HepG2 (cell line): ENCODE results near the gene PRSS16. TPM values are rescaled to one million over a fixed set of nuclear protein-coding genes. Genes with fewer than 3 reads are reported as not detected.

Experiments
- ATF7-NPFF ChIP-seq: sonication (generic); formaldehyde crosslinking; IDR thresholded peaks from 2 replicates; pipeline ENCODE4 v1.8.1; 2023; ENCODE audit warnings: mild to moderate bottlenecking, low read depth, missing genetic modification reagents, moderate library complexity
- BRF2 ChIP-seq: sonication (generic); formaldehyde crosslinking; IDR thresholded peaks from 2 replicates; pipeline ENCODE4 v1.8.1; 2022; ENCODE audit warnings: mild to moderate bottlenecking, missing genetic modification reagents
- CERS6 ChIP-seq: sonication (generic); formaldehyde crosslinking; IDR thresholded peaks from 2 replicates; pipeline ENCODE4 v1.5.0; 2020; ENCODE audit warnings: missing genetic modification reagents
- CSRNP1 ChIP-seq: sonication (generic); formaldehyde crosslinking; IDR thresholded peaks from 2 replicates; pipeline ENCODE4 v1.8.1; 2023; ENCODE audit warnings: mild to moderate bottlenecking, missing genetic modification reagents
- FUBP1 ChIP-seq: sonication (generic); formaldehyde crosslinking; IDR thresholded peaks from 2 replicates; pipeline ENCODE4 v1.5.1; 2020; ENCODE audit warnings: missing genetic modification reagents, mild to moderate bottlenecking, borderline replicate concordance
- GABPB1 ChIP-seq: IDR thresholded peaks from 2 replicates; pipeline ENCODE4 v1.6.1; 2016; ENCODE audit warnings: mild to moderate bottlenecking, missing genetic modification reagents, moderate library complexity, missing compliant biosample characterization
- KMT2B ChIP-seq: IDR thresholded peaks from 2 replicates; pipeline ENCODE4 v1.6.1; 2016; ENCODE audit warnings: missing genetic modification reagents, missing compliant biosample characterization
- NR2F2 ChIP-seq: IDR thresholded peaks from 2 replicates; pipeline ENCODE4 v1.6.1; 2012; ENCODE audit warnings: low read depth, inconsistent platforms, borderline replicate concordance
- RCOR2 ChIP-seq: IDR thresholded peaks from 2 replicates; pipeline ENCODE4 v1.6.1; 2016; ENCODE audit warnings: missing biosample characterization, missing genetic modification reagents
- SKIL ChIP-seq: sonication (generic); formaldehyde crosslinking; IDR thresholded peaks from 2 replicates; pipeline ENCODE4 v1.8.0; 2022; ENCODE audit warnings: missing genetic modification reagents, mild to moderate bottlenecking, moderate library complexity, borderline replicate concordance
- SMAD1 ChIP-seq: sonication (generic); formaldehyde crosslinking; IDR thresholded peaks from 2 replicates; pipeline ENCODE4 v1.4.0; 2020; ENCODE audit warnings: missing genetic modification reagents, low read depth, mild to moderate bottlenecking, borderline replicate concordance
- SNAPC5 ChIP-seq: sonication (generic); formaldehyde crosslinking; IDR thresholded peaks from 2 replicates; pipeline ENCODE4 v1.8.1; 2023; ENCODE audit warnings: mild to moderate bottlenecking, missing genetic modification reagents, borderline replicate concordance
- U2AF2 ChIP-seq: fragments of 200-400 bp; formaldehyde crosslinking; IDR thresholded peaks from 2 replicates; pipeline ENCODE4 v1.6.1; 2017; ENCODE audit warnings: low read depth, mild to moderate bottlenecking, low read length
- ZKSCAN8 ChIP-seq: IDR thresholded peaks from 2 replicates; pipeline ENCODE4 v1.6.1; 2016; ENCODE audit warnings: borderline replicate concordance, missing genetic modification reagents, missing compliant biosample characterization
- ZNF256 ChIP-seq: sonication (generic); formaldehyde crosslinking; conservative IDR thresholded peaks from 2 replicates; pipeline ENCODE4 v1.4.0; 2020; ENCODE audit warnings: missing genetic modification reagents
- ZNF276 ChIP-seq: sonication (generic); formaldehyde crosslinking; IDR thresholded peaks from 2 replicates; pipeline ENCODE4 v1.4.0; 2020; ENCODE audit warnings: mild to moderate bottlenecking, low read depth, missing genetic modification reagents
- ZNF543 ChIP-seq: sonication (generic); formaldehyde crosslinking; IDR thresholded peaks from 2 replicates; pipeline ENCODE4 v1.4.0; 2020; ENCODE audit warnings: mild to moderate bottlenecking, missing genetic modification reagents
- ZSCAN9 ChIP-seq: IDR thresholded peaks from 2 replicates; pipeline ENCODE4 v1.6.1; 2016; ENCODE audit warnings: borderline replicate concordance
- polyA plus RNA-seq, 8 experiments: library from polyadenylated mRNA; depleted of rRNA in 3 of 8; stranded (reverse) in 7 of 8; unstranded in 1 of 8; fragments of >200 nt; fragmentation: Illumina TruSeq in 4 of 8; extraction: Trizol in 4 of 8; gene quantifications; 2 replicates each; pipeline versions ENCODE4 v1.2.1 to v1.2.3, GENCODE V29; 2011 to 2016; ENCODE audit warnings: low read depth in 4 of 8, missing spikeins in 1 of 8, mixed read lengths in 1 of 8; ENCODE audit not compliant: insufficient read depth in 1 of 8
- total RNA-seq, 5 experiments: library from RNA; depleted of rRNA; stranded (reverse); fragments of >200 nt; fragmentation: Illumina TruSeq; extraction: Trizol; gene quantifications; 2 replicates each; pipeline ENCODE4 v1.2.3, GENCODE V29; 2016; ENCODE audit warnings: low read depth in 1 of 5

The PRSS16 gene
- total and polyA plus RNA-seq, 2 of the 13 experiments (the other 11 are each of a cell fraction or from before 2014, with no cell fraction given): not detected

GRCh38 chr6:27295301-27296079, 48.0 kb downstream of the PRSS16 start (continued):
- no peak for TF ChIP-seq SKIL (CRISPR knock-in tag)
- 0 out of 2 replicates have a peak, but pooled peaks have one; percentile 32 for TF ChIP-seq ZNF256 (CRISPR knock-in tag)
- TF ChIP-seq NR2F2: no peak
- TF ChIP-seq ZSCAN9 (CRISPR knock-in tag): 0 out of 2 replicates have a peak, but pooled peaks have one; percentile 44
- TF ChIP-seq ATF7-NPFF: no peak
- no peak for TF ChIP-seq U2AF2
- TF ChIP-seq FUBP1 (CRISPR knock-in tag): no peak
- no peak for TF ChIP-seq SNAPC5 (CRISPR knock-in tag)
- no peak for TF ChIP-seq CSRNP1 (CRISPR knock-in tag)
- no peak for TF ChIP-seq ZNF276 (CRISPR knock-in tag)
- no peak for TF ChIP-seq SMAD1 (CRISPR knock-in tag)
- TF ChIP-seq BRF2 (CRISPR knock-in tag): no peak
- no peak for TF ChIP-seq ZNF543 (CRISPR knock-in tag)
- TF ChIP-seq GABPB1 (CRISPR knock-in tag): peak; percentile 43; the same call in 1 of the 2 replicates
- TF ChIP-seq ZKSCAN8: 0 out of 2 replicates have a peak, but pooled peaks have one; percentile 48
- 0 out of 2 replicates have a peak, but pooled peaks have one; percentile 13 for TF ChIP-seq KMT2B (CRISPR knock-in tag)
- peak; percentile 39; the same call in 1 of the 2 replicates for TF ChIP-seq RCOR2 (CRISPR knock-in tag)
- no peak for TF ChIP-seq CERS6 (CRISPR knock-in tag)
